Peyer's patch (tissue), 4 donors: Measurements from ENCODE around the gene UGT1A7.

Experiments used
- CTCF ChIP-seq, 6 experiments: fragments of 450-650 bp in 4 of 6; fragments of 200-600 bp in 2 of 6; sonication (generic) in 1 of 6; IDR thresholded peaks; one replicate each; pipeline ENCODE4 v1.5.1; 2017 to 2019; ENCODE audit warnings: antibody characterized with exemption in 6 of 6, mild to moderate bottlenecking in 3 of 6, moderate library complexity in 1 of 6
- POLR2A ChIP-seq, 2 donors: fragments of 450-650 bp; IDR thresholded peaks; one replicate each; pipeline ENCODE4 v1.5.1; 2017; ENCODE audit warnings: antibody characterized with exemption in 2 of 2, mild to moderate bottlenecking in 2 of 2, moderate library complexity in 2 of 2

DNA sequence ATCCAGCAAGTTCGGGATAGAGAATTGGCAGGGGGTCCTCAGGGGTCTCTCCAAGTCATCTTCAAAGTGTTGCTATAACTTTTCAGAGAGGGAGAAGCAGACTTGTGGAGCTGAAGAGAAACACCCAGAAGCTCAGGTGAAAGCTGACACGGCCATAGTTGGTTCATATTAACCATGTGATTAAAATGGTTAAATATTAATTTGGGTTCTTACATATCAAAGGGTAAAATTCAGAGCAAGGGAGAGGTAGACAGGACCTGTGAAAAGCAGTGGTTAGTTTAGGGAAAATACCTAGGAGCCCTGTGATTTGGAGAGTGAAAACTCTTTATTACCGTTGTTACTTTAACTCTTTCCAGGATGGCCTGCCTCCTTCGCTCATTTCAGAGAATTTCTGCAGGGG, 10.9 kb downstream of the UGT1A7 start, which contains the start of gene UGT1A6:
- TF ChIP-seq POLR2A (IDR thresholded peaks at IDR 0.05) = no peak
- no peak for TF ChIP-seq CTCF (IDR thresholded peaks at IDR 0.05)
